PC-3 (cell line): Measurements from ENCODE around the gene ARHGEF11.

Experiments used
- EZH2 ChIP-seq: fragments of 300-600 bp; sonication (generic); IDR thresholded peaks from one replicate; pipeline ENCODE4 v1.6.1; 2017; ENCODE audit warnings: antibody characterized with exemption, mild to moderate bottlenecking, low read length; ENCODE audit not compliant: unreplicated experiment
- EZH2phosphoT487 ChIP-seq: fragments of 300-600 bp; sonication (generic); IDR thresholded peaks from 2 replicates; pipeline ENCODE4 v1.6.1; 2018; ENCODE audit warnings: mild to moderate bottlenecking, antibody characterized with exemption, low read length, borderline replicate concordance
- TF ChIP-seq, protein P1 (sequence below): fragments of 300-600 bp; sonication (generic); conservative IDR thresholded peaks from 2 replicates; pipeline ENCODE4 v1.5.1; 2017; ENCODE audit warnings: antibody characterized with exemption, low read depth, mild to moderate bottlenecking, low read length

DNA sequence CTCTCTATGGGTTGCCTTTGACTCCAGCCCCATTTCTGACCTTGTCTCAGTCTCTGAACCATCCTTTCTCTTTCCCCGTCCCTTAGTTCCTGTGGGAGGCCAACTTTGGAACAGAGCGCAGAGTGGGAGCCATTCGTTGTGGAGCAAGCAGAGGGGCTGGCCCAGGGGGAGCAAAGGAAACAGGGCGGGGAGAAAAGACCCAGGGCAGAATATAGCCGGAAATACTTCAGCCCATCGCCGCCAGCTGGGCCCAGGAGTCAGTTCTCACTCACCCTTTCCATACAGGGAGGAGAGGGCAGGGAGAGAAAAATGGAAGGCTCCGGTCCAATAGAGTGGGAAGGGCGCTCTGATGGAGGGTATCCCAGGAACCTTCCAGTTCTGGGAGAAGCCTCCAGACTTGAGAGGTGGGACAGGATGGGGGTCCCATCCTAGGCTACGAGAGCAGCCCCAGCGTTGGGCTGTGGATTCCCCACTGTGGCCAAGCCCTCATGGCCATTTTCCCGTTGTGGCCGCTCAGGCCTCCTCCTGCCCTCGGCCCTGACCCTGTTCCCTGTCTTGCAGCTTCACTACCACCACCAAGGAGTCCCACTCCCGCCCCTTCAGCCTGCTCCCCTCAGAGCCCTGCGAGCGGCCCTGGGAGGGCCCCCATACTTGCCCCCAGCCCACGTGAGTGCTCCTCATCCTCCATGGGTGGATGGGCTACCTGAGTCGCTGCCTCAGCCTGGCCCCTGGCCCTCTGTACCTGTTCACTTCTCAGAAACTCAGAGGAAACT is 141.2 kb downstream of the ARHGEF11 start:
- TF ChIP-seq, protein P1, sequence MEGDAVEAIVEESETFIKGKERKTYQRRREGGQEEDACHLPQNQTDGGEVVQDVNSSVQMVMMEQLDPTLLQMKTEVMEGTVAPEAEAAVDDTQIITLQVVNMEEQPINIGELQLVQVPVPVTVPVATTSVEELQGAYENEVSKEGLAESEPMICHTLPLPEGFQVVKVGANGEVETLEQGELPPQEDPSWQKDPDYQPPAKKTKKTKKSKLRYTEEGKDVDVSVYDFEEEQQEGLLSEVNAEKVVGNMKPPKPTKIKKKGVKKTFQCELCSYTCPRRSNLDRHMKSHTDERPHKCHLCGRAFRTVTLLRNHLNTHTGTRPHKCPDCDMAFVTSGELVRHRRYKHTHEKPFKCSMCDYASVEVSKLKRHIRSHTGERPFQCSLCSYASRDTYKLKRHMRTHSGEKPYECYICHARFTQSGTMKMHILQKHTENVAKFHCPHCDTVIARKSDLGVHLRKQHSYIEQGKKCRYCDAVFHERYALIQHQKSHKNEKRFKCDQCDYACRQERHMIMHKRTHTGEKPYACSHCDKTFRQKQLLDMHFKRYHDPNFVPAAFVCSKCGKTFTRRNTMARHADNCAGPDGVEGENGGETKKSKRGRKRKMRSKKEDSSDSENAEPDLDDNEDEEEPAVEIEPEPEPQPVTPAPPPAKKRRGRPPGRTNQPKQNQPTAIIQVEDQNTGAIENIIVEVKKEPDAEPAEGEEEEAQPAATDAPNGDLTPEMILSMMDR: no peak
- TF ChIP-seq EZH2: no peak
- TF ChIP-seq EZH2phosphoT487: no peak
